Esophagus muscularis mucosa (tissue), 4 donors: ENCODE data around the gene OR2T12. TPM values are rescaled to one million over a fixed set of nuclear protein-coding genes. Genes with fewer than 3 reads are reported as not detected.
"Not testable (repeated sequence)": the region's sequence is repeated elsewhere in the genome, so short reads cannot be mapped to it uniquely, and the experiment has no call there.

Source experiments
- DNase-seq: peaks from one replicate; pipeline ENCODE4 v3.0.0-alpha.2; 2017; ENCODE audit errors: extremely low spot score
- H3K27ac ChIP-seq, 4 donors: fragments of 200-600 bp; sonication (generic); replicated peaks in 1 of 4; 1 replicate in 3 of 4; 2 replicates in 1 of 4; pipeline ENCODE4 v1.5.1; 2016 to 2019; ENCODE audit warnings: mild to moderate bottlenecking in 1 of 4
- H3K27me3 ChIP-seq, 4 donors: fragments of 200-600 bp; sonication (generic); one replicate each; pipeline versions ENCODE4 v1.5.1 to v1.6.0; 2016 to 2019
- H3K36me3 ChIP-seq, 4 donors: fragments of 200-600 bp; sonication (generic); one replicate each; pipeline ENCODE4 v1.5.1; 2016 to 2019
- H3K4me1 ChIP-seq, 4 donors: fragments of 200-600 bp; sonication (generic); one replicate each; pipeline ENCODE4 v1.5.1; 2016 to 2019
- H3K4me3 ChIP-seq, 4 donors: fragments of 200-600 bp; sonication (generic); 1 replicate in 2 of 4; 2 replicates in 2 of 4; pipeline ENCODE4 v1.5.1; 2016 to 2019; ENCODE audit warnings: mild to moderate bottlenecking in 4 of 4, moderate library complexity in 1 of 4
- H3K9me3 ChIP-seq, 4 donors: fragments of 200-600 bp; sonication (generic); 1 replicate in 3 of 4; 2 replicates in 1 of 4; pipeline ENCODE4 v1.5.1; 2016 to 2019
- CTCF ChIP-seq, 3 experiments: fragments of 200-600 bp in 2 of 3; fragments of 450-650 bp in 1 of 3; sonication (generic) in 2 of 3; IDR thresholded peaks; one replicate each; pipeline ENCODE4 v1.5.1; 2017 to 2019; ENCODE audit warnings: antibody characterized with exemption in 3 of 3, mild to moderate bottlenecking in 2 of 3, moderate library complexity in 1 of 3
- EP300 ChIP-seq: sonication (generic); formaldehyde crosslinking; IDR thresholded peaks from one replicate; pipeline ENCODE4 v1.6.1; 2017; ENCODE audit warnings: antibody characterized with exemption
- POLR2A ChIP-seq: fragments of 450-650 bp; IDR thresholded peaks from one replicate; pipeline ENCODE4 v1.6.1; 2017; ENCODE audit warnings: antibody characterized with exemption, moderate library complexity, mild to moderate bottlenecking, low read depth
- POLR2AphosphoS5 ChIP-seq, 2 donors: sonication (generic); formaldehyde crosslinking; IDR thresholded peaks; one replicate each; pipeline ENCODE4 v1.6.1; 2017; ENCODE audit warnings: antibody characterized with exemption in 2 of 2
- WGBS: methylation state at CpG from one replicate; pipeline ENCODE4 v1.1.5; 2018; 5-methylcytosine and 5-hydroxymethylcytosine counted together
- intact Hi-C: fragments of 100-400 bp; cut with DNase I; formaldehyde crosslinking; loops from one replicate; pipeline ENCODE4 v1.15.1; 2023
- total RNA-seq, 4 donors: library from RNA; depleted of rRNA; stranded (reverse); fragments of >200 nt; gene quantifications; one replicate each; pipeline versions ENCODE4 v1.1.0 to v1.2.1, GENCODE V29; 2016

Gene OR2T12, protein sequence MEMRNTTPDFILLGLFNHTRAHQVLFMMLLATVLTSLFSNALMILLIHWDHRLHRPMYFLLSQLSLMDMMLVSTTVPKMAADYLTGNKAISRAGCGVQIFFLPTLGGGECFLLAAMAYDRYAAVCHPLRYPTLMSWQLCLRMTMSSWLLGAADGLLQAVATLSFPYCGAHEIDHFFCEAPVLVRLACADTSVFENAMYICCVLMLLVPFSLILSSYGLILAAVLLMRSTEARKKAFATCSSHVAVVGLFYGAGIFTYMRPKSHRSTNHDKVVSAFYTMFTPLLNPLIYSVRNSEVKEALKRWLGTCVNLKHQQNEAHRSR
- not detected for total RNA-seq

- Histone ChIP-seq H3K4me1 (no peaks in the 10 kb centered on the region), H3K36me3 (no peaks in the 10 kb centered on the region), H3K9me3 (no peaks in the 10 kb centered on the region), H3K27ac (no peak within 1 kb of the TSS), H3K4me3 (no peak within 1 kb of the TSS), H3K27me3 (no peaks in the 10 kb centered on the region)
- no peak for DNase-seq
- TF ChIP-seq POLR2AphosphoS5 (IDR thresholded peaks at IDR 0.05) = no peak
- no peak for TF ChIP-seq EP300
- TF ChIP-seq POLR2A = no peak
- no peak for TF ChIP-seq CTCF (IDR thresholded peaks at IDR 0.05)
- 94% methylated on average over 1 of the region's 1 CpG for whole genome bisulfite sequencing
- intact Hi-C loops = no loop called here
Observed at GRCh38 chr1:248303324-248303723, at the start of gene OR2T12. Gene OR2T12, minus strand, starts transcription at chr1:248303424. Its CDS starts 7,846 bp downstream, at chr1:248295578.

GRCh38 chr1:248348475-248348874 is 45.3 kb upstream of the OR2T12 start, which contains the start of gene OR14C36:
Gene OR14C36, plus strand, starts transcription at chr1:248348775. Its CDS starts 0 bp downstream, at chr1:248348775.
- Histone ChIP-seq H3K4me3 (no peak within 1 kb of the TSS), H3K9me3 (no peaks in the 10 kb centered on the region), H3K36me3 (no peaks in the 10 kb centered on the region), H3K4me1 (no peaks in the 10 kb centered on the region), H3K27ac (no peak within 1 kb of the TSS), H3K27me3 (peaks cover 0 to 4% (median 0%) of the 10 kb centered on the region in 4 donors)
- no peak for DNase-seq
- WGBS = 69% methylated on average over 4 of the region's 4 CpGs
- no peak for TF ChIP-seq POLR2AphosphoS5 (IDR thresholded peaks at IDR 0.05)
- no peak for TF ChIP-seq CTCF (IDR thresholded peaks at IDR 0.05)
- intact Hi-C loops = no loop called here

GRCh38 chr1:248343451-248343850 is 40.2 kb upstream of the OR2T12 start:
- 61% methylated on average over 3 of the region's 3 CpGs for WGBS
- Histone ChIP-seq H3K4me3 (no peak overlapping the region), H3K27me3 (no peaks in the 10 kb centered on the region), H3K9me3 (no peaks in the 10 kb centered on the region), H3K4me1 (no peaks in the 10 kb centered on the region), H3K36me3 (no peaks in the 10 kb centered on the region), H3K27ac (no peak overlapping the region)
- intact Hi-C loops = no loop called here
- no peak for DNase-seq
- TF ChIP-seq EP300 (no peak), CTCF (IDR thresholded peaks at IDR 0.05) (no peak), POLR2A (no peak), POLR2AphosphoS5 (IDR thresholded peaks at IDR 0.05) (no peak)

- intact Hi-C loops = no loop called here
- H3K27ac ChIP-seq = no peak within 1 kb of the TSS
- H3K4me3 ChIP-seq = no peak within 1 kb of the TSS
- DNase-seq = no peak
- H3K9me3 ChIP-seq = no peaks in the 10 kb centered on the region
- no peaks in the 10 kb centered on the region for H3K4me1 ChIP-seq
- H3K36me3 ChIP-seq = no peaks in the 10 kb centered on the region
- 79% methylated on average over 1 of the region's 1 CpG for WGBS
- no peak for TF ChIP-seq EP300
- TF ChIP-seq POLR2A = no peak
- TF ChIP-seq POLR2AphosphoS5 (IDR thresholded peaks at IDR 0.05) = no peak
- TF ChIP-seq CTCF (IDR thresholded peaks at IDR 0.05) = no peak
- no peaks in the 10 kb centered on the region for H3K27me3 ChIP-seq
Observed at GRCh38 chr1:248324468-248324867, 21.2 kb upstream of the OR2T12 start, which contains the start of gene OR2M7. Gene OR2M7, minus strand, starts transcription at chr1:248324568. Its CDS starts 0 bp downstream, at chr1:248324568.

GRCh38 chr1:248316796-248317195 is 13.6 kb upstream of the OR2T12 start:
- H3K9me3 ChIP-seq = peaks cover 0 to 13% (median 3%) of the 10 kb centered on the region in 4 donors
- H3K27me3 ChIP-seq = no peaks in the 10 kb centered on the region
- no peaks in the 10 kb centered on the region for H3K36me3 ChIP-seq
- H3K4me1 ChIP-seq = no peaks in the 10 kb centered on the region
- H3K4me3 ChIP-seq = no peak overlapping the region
- TF ChIP-seq EP300 = no peak
- no peak for DNase-seq
- intact Hi-C loops = no loop called here
- 76% methylated on average over 9 of the region's 11 CpGs for WGBS
- H3K27ac ChIP-seq = no peak overlapping the region

GRCh38 chr1:248306740-248307139 is 3.5 kb upstream of the OR2T12 start:
- H3K4me1 ChIP-seq, DNase-seq, H3K27me3 ChIP-seq, H3K4me3 ChIP-seq, H3K9me3 ChIP-seq, H3K27ac ChIP-seq, H3K36me3 ChIP-seq, intact Hi-C loops: not testable (repeated sequence)
- WGBS = 72% methylated on average over 10 of the region's 15 CpGs
